ENCODE measurements around the gene CUEDC1.

CUEDC1 gene

DNA sequence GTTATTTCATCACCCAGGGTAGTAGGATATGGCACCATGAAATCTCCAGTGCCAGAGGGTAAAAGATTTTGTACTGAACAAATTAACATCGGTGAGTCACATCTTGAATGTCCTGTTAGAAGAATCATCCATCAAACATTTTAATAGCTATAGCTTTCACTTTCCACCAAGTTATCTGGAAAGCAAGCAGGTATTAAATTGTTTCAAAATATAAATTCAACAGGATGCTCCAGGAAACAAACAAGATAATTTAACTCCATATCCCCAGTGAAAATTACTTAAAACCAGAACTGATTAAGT, 30.4 kb upstream of the CUEDC1 start:
- TF ChIP-seq, protein P1, sequence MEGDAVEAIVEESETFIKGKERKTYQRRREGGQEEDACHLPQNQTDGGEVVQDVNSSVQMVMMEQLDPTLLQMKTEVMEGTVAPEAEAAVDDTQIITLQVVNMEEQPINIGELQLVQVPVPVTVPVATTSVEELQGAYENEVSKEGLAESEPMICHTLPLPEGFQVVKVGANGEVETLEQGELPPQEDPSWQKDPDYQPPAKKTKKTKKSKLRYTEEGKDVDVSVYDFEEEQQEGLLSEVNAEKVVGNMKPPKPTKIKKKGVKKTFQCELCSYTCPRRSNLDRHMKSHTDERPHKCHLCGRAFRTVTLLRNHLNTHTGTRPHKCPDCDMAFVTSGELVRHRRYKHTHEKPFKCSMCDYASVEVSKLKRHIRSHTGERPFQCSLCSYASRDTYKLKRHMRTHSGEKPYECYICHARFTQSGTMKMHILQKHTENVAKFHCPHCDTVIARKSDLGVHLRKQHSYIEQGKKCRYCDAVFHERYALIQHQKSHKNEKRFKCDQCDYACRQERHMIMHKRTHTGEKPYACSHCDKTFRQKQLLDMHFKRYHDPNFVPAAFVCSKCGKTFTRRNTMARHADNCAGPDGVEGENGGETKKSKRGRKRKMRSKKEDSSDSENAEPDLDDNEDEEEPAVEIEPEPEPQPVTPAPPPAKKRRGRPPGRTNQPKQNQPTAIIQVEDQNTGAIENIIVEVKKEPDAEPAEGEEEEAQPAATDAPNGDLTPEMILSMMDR (IDR thresholded peaks at IDR 0.05; ENCODE audit: poor library complexity, severe bottlenecking): no peak
- Histone ChIP-seq H3K4me3 (ENCODE audit: severe bottlenecking) (peak overlapping the region; percentile 63), H3K9me3 (ENCODE audit: severe bottlenecking) (no peaks in the 10 kb centered on the region), H3K27me3 (ENCODE audit: insufficient read depth, poor library complexity, severe bottlenecking) (no peaks in the 10 kb centered on the region), H3K27ac (ENCODE audit: poor library complexity, severe bottlenecking) (peak overlapping the region; percentile 92), H3K36me3 (ENCODE audit: low read depth) (peaks cover 72% of the 10 kb centered on the region), H3K4me1 (ENCODE audit: insufficient read depth, poor library complexity, severe bottlenecking) (peaks cover 37% of the 10 kb centered on the region)
- ATAC-seq (ENCODE audit: low read depth): peak; percentile 41
- DNase-seq (ENCODE audit: low spot score): no peak

DNA sequence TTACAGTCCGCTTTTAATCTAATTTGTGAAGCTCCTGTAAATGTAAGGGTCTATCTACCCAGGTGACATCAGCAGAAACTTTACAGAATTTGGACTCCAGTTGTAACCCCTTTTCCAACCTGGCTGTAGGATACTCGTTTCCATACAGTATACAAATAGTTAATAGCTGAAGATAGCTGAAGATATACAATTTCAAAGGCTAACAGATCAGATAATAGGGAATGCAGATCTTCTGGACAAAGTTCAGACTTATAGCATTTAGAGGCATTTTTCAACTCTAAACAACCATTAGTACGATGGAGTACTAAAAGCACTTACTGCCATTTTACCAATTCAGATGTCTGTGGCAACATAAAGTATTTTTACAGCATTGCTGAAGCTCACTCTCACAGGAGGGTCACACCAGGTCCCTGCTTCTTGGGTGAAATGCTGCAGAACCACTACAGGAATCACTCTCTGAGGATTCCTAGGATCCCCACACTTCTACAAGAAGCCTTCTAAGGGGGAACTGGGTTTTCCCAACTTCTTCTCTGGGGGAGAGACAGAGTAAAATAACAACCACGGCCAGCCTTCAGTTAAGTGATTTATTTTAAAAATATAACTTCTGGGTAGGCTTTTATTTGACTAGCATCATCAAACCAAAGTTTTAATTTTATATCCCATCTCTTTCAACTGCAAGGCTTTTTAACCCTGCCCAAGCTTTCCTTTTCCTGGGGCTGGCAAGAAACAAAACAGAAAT, 29.9 kb upstream of the CUEDC1 start:
- Histone ChIP-seq H3K4me1 (ENCODE audit: insufficient read depth, poor library complexity, severe bottlenecking) (peaks cover 37% of the 10 kb centered on the region), H3K27me3 (ENCODE audit: insufficient read depth, poor library complexity, severe bottlenecking) (no peaks in the 10 kb centered on the region), H3K27ac (ENCODE audit: poor library complexity, severe bottlenecking) (peak overlapping the region; percentile 92), H3K36me3 (ENCODE audit: low read depth) (peaks cover 72% of the 10 kb centered on the region), H3K9me3 (ENCODE audit: severe bottlenecking) (no peaks in the 10 kb centered on the region), H3K4me3 (ENCODE audit: severe bottlenecking) (peak overlapping the region; percentile 63)
- TF ChIP-seq, protein P1 (IDR thresholded peaks at IDR 0.05; ENCODE audit: poor library complexity, severe bottlenecking): no peak
- ATAC-seq (ENCODE audit: low read depth): no peak
- DNase-seq (ENCODE audit: low spot score): no peak

DNA sequence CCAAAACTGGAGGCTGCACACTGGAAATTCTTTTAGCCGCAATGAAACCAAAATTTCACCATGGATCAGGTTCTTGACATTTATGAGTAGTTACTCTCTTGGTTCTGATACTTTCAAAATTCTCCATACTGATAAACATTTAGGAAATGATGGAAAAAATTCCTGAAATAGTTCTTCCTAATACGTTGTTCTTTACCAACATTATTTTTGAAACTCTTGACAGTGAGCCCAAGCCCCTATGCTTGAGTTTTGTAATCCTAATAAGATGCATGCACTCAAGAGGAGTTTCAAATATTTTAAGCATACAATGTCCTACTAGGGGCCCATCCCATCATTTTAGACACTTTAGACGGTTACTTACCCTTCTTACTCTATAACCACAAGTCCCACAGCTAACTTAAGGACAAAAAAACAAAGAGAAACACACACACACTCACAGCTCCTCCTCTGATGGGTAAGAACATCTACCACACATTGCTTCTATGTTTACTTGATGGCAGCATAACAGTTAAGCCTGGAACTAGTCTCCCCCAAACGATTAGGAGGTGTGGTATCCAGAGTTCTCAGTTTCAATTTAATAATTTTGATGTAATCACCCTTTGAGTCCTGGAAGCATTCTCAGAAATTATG, 29.2 kb upstream of the CUEDC1 start:
- Histone ChIP-seq H3K4me3 (ENCODE audit: severe bottlenecking) (no peak overlapping the region), H3K4me1 (ENCODE audit: insufficient read depth, poor library complexity, severe bottlenecking) (peaks cover 37% of the 10 kb centered on the region), H3K27ac (ENCODE audit: poor library complexity, severe bottlenecking) (peak overlapping the region; percentile 92), H3K27me3 (ENCODE audit: insufficient read depth, poor library complexity, severe bottlenecking) (no peaks in the 10 kb centered on the region), H3K9me3 (ENCODE audit: severe bottlenecking) (no peaks in the 10 kb centered on the region), H3K36me3 (ENCODE audit: low read depth) (peaks cover 77% of the 10 kb centered on the region)
- DNase-seq (ENCODE audit: low spot score) (no peak), ATAC-seq (ENCODE audit: low read depth) (no peak)
- TF ChIP-seq, protein P1 (IDR thresholded peaks at IDR 0.05; ENCODE audit: poor library complexity, severe bottlenecking): no peak

DNA sequence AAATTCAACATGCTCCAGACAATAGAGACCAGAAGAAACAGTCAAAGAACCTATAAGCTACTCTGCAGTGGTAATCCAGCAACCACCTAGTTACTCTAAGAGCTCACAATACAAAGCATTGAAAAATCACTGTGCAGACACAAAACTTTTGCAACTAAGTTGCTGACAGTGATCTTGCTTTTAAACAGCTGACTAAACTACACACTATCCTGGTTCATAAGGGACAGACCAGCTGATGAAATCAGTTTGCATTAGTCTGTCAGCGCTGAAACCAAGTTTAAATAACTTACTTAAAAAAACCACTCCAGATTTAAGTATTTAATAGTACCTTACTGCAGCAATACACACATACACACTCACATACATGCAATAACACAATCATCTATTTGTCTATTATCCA, 28.2 kb upstream of the CUEDC1 start:
- DNase-seq (ENCODE audit: low spot score) (no peak), ATAC-seq (ENCODE audit: low read depth) (no peak)
- Histone ChIP-seq H3K4me3 (ENCODE audit: severe bottlenecking) (no peak overlapping the region), H3K27me3 (ENCODE audit: insufficient read depth, poor library complexity, severe bottlenecking) (no peaks in the 10 kb centered on the region), H3K4me1 (ENCODE audit: insufficient read depth, poor library complexity, severe bottlenecking) (peaks cover 37% of the 10 kb centered on the region), H3K9me3 (ENCODE audit: severe bottlenecking) (no peaks in the 10 kb centered on the region), H3K36me3 (ENCODE audit: low read depth) (peaks cover 82% of the 10 kb centered on the region), H3K27ac (ENCODE audit: poor library complexity, severe bottlenecking) (no peak overlapping the region)
- TF ChIP-seq, protein P1 (IDR thresholded peaks at IDR 0.05; ENCODE audit: poor library complexity, severe bottlenecking): no peak

All from RWPE2 (cell line).